Astrocyte (in vitro differentiated cells and primary cell): ENCODE measurements around the gene CERS6.
"Not testable (repeated sequence)": the region's sequence is repeated elsewhere in the genome, so short reads cannot be mapped to it uniquely, and the experiment has no call there.

Source experiments
- EZH2 ChIP-seq: IDR thresholded peaks from 2 replicates; pipeline ENCODE4 v1.6.1; 2012; ENCODE audit warnings: mild to moderate bottlenecking, low read length, inconsistent platforms; ENCODE audit not compliant: insufficient read depth
- TF ChIP-seq, protein P1 (sequence below): IDR thresholded peaks from 2 replicates; pipeline ENCODE4 v1.5.1; 2011; ENCODE audit warnings: low read depth, mild to moderate bottlenecking, inconsistent platforms, low read length, moderate library complexity; ENCODE audit not compliant: insufficient read depth

DNA sequence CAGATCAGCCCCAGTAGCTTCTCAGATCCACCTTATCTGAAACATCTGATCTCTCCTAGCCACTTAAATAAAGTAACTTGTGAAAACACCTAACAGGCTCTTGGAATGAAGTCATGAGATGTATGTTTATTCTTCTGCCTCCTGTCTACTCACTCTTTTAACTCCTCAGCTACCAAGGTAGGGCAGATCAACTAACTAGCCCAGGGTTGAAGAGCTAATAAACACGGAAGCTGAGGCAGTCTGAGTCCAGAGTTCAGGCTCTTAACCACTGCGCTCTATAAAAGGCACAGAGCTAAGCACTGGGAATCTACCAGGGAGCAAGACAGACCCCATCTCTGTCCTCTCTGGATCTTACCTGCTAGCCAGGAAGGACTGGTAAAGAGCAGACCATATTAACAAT, 37.1 kb downstream of the CERS6 start:
- TF ChIP-seq, protein P1, sequence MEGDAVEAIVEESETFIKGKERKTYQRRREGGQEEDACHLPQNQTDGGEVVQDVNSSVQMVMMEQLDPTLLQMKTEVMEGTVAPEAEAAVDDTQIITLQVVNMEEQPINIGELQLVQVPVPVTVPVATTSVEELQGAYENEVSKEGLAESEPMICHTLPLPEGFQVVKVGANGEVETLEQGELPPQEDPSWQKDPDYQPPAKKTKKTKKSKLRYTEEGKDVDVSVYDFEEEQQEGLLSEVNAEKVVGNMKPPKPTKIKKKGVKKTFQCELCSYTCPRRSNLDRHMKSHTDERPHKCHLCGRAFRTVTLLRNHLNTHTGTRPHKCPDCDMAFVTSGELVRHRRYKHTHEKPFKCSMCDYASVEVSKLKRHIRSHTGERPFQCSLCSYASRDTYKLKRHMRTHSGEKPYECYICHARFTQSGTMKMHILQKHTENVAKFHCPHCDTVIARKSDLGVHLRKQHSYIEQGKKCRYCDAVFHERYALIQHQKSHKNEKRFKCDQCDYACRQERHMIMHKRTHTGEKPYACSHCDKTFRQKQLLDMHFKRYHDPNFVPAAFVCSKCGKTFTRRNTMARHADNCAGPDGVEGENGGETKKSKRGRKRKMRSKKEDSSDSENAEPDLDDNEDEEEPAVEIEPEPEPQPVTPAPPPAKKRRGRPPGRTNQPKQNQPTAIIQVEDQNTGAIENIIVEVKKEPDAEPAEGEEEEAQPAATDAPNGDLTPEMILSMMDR: not testable (repeated sequence)
- not testable (repeated sequence) for TF ChIP-seq EZH2
